8988T (cell line): ENCODE results near the gene PRAME.

Experiments used
- DNase-seq: peaks from one replicate; pipeline ENCODE4 v3.0.0; 2011

PRAME gene

DNA sequence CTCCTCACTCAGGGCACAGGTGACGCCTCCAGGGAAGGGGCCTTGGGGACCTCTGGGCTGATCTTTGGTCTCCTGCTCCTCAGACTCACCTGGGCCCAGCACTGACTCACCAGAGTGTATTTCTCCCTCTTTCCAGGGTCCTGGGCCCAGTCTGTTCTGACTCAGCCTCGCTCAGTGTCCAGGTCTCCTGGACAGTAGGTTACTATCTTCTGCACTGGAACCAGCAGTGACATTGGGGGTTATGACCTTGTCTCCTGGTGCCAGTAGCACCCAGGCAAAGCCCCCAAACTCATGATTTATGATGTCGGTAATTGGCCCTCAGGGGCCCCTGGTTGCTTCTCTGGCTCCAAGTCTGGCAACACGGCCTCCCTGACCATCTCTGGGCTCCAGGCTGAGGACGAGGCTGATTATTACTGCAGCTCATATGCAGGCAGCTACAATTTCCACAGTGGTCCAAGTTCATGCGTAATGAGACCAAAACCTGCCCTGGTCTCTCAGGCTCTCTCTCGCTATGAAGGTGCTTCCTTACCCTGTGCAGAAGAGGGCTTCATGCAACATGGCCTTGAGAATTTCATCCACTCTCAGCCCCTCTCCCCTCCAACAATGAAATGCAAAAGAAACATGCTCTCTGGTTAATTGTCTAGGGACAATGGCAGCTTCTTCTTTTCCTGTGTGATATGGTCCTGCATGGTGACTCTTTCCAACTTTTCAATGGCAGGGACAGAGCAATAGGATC, 21.0 kb upstream of the PRAME start:
- no peak for DNase-seq

GRCh38 chr22:22578702-22579424, 19.8 kb upstream of the PRAME start:
- no peak for DNase-seq

GRCh38 chr22:22576989-22577427, 17.9 kb upstream of the PRAME start:
- no peak for DNase-seq

DNA sequence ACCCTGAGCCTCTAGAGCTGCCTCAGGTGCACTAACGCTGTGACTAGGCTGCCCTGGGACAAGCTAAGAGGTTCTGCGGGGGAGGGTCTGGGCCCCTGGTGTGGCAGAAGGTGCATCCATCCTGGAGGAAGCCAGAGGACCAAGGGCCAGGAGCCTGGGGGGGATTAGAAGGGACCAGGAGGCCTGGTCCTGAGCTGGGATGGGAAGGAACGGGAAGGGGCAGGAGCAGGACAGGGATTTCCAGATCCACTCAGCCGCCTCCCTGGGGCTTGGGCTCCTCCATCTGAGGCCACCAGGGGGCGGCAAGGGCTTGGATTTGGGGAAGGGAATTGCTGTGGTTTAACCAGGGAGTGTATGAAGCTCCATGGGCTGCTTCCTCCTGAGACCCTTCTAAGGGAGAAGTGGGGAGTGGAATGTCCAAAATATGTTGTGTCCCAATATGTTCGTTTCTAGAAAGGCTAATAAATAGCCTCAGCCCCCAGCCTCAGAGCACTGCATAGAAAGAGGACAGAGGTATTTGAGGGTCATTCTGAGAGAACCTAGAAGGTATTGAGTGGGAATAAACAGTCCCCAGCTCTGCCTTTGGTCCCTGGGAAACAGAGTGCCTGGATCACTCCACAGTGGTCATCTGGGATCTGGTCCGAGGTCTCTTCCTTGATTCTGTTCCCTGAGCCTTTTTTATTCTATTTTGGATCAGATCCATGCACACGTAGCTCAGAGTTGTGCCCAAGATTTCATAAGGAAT, 17.4 kb upstream of the PRAME start:
- DNase-seq = no peak

GRCh38 chr22:22574361-22574760, 15.3 kb upstream of the PRAME start:
- no peak for DNase-seq

GRCh38 chr22:22573047-22573889, 14.2 kb upstream of the PRAME start:
- DNase-seq = no peak

DNA sequence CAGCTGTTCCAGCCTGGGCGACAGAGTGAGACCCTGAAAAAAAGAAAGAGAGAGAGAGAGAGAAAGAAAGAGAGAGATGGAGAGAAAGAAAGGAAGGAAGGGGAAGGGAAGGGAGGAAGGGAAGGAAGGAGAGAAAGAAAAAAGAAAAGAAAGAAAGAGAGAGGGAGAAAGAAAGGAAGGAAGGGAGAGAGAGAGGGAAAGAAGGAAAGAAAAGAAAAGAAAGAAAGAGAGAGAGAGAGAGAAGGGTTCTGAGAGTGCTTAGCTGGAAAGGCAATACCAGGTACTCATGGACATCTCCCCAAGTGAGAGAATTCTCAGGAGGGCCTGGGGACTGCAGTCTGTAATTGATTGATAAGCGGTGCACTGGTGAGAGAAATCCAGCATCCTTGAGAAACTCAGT, 12.8 kb upstream of the PRAME start:
- no peak for DNase-seq

- no peak for DNase-seq
Measured at GRCh38 chr22:22571429-22571828, 12.4 kb upstream of the PRAME start.

DNA sequence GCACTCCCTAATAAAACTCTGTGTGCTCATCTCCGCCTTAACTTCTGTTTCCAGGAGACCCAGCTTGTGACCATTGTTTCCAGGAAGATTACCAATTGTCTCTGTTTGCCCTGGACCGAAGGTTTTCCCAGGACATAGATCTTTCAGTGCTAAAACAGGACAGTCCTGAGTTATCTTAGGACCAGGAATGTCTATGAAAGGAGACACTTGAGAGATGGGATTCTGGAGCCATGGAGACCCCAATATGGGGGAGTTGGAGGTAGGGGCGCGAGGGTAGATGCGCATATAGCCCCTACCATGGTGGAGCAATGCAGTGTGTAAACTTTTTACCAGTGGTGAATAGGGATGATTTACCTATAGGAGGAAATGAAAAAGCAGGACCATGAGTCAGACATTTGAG, 10.2 kb upstream of the PRAME start:
- no peak for DNase-seq

DNA sequence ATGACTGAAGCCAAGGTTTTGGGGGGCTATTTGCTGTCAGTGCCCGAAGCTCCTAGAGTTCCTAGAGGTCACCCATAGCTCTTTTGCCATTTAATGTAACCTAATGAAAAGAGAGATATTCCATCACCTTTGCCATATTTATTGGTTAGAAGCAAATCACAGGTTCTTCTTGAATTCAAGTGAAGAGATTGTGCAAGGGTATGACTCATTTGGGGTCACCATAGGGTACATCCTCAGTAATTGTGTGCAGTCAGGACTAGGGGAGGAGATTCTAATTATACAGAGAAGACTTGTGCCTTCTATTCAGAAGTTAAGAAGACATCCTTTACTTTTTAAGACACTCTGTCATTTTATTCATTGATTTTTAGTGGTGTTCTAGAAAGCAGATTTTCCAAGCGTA, 6.9 kb upstream of the PRAME start:
- no peak for DNase-seq

DNA sequence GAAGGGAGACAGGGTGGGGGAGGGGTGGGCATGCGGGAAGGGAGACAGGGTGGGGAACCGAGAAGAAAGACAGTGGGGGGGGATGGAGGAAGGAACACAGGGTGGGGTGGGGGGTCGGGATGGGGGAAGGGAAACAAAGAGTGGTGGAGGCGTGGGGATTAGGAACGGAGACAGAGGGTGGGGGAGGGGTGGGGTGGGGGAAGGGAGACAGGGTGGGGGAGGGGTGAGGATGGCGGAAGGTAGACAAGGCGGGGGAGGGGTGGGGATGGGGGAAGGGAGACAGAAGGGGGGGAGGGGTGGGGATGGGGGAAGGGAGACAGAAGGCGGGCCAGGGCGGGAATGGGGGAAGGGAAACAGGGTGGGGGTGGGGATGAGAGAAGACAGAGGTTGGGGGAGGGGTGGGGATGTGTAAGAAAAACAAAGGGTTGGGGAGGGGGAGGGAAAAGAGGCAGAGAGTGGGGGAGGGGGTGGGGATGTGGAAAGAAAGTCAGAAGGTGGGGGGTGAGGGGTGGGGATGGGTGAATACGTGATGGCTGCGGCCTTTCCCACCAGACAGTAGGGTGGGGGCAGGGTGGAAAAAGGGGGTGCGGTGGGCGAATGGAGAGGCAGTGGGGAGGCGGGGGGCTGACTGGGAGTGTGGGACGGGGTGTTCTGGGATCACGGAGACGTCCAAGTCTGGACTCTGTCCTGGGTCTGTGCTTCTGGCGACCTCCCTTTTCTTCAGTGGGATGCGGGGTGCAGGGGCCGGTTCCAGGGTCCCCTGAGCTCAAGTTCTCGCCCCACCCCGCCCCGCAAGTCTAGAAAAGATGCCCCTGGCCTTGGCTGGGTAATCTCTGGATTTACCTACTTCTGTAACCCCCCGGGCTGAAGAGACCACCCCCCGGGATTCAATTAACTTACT, 744 bp downstream of the PRAME start:
- no peak for DNase-seq

DNA sequence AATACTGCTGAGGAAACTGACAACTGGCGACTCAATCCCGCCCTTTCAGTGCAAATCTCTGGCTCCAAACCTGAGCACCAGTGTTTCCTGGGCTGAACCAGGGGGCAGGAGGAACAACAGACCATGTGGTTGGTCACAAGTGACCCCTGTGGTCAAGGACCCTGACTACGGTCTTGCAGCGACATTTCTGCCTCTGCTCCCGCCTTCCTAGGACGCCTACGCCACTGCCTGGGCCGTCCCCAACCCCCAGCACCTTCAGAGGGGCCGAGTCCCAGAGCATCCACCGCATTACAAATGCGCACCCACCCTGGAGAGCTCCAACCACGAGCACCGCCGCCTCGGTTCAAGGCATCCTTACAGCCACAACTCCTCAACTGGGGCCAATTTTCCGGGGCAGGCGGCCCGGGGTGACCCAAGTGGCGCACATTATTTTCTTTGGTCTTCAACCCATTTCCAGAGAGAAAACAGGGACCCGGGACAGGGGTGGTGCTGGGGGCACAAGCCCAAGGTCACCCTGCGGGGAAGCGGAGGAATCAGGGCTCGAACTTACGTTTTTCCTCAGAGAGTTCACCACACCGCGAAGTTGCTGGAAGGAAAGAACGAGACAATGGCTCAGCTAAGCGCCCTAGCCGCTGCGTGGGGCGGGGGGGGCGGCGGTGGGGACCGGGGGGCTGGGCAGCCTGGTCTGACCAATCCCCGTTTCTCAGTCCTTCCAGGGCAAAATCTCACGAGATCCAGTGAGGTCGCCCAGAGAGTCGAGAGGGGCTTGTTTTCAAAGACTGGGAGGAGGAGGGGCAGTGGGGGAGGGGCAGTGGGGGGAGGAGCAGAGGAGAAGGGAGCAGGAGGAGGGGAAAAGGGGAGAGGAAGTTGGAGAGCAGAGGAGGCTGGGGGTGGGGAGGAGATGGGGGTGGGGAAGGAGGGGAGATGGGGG, 1.8 kb downstream of the PRAME start:
- DNase-seq = no peak

- DNase-seq = no peak
Measured at GRCh38 chr22:22556578-22556977, 2.5 kb downstream of the PRAME start.

DNA sequence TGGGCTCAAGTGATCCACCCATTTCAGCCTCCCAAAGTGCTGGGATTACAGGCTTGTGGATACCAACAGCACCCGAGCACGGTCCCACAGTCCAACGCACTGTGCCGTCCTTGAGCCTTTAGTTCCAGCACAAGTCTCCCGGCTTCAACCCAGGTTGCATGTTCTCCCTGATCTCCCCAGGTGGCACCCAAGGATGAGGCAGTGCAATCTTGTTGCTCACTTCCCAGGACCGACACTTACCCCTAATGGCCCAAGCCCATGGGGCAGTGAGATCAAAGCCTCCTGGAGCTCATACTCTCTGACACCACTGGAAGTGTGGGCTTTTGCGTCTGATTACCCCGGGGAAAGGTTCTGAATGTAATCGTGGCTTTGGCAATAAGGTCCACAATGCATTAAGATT, 3.5 kb downstream of the PRAME start:
- DNase-seq = no peak

- no peak for DNase-seq
Measured at GRCh38 chr22:22554587-22555284, 4.3 kb downstream of the PRAME start.

GRCh38 chr22:22553735-22554586, 5.1 kb downstream of the PRAME start:
- DNase-seq = no peak

DNA sequence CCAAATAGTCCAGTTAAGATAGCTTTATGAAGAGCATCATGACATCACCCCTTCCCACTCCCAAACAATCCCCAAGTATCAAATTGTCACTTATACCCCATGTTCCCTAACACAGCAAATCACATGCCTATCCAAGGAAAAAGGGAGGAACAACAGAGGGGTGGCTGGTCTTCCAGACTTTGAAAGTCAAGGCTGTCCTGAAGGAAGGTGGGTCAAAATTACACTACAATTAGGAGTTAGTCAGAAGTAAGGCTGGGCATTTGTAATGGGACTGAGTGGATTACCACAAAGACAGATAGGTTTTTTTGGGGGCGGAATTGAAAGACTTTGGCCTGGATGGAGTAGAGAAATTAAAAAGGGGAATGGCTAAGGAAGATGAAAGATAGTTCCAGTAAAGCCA, 5.9 kb downstream of the PRAME start:
- no peak for DNase-seq

- DNase-seq = no peak
Measured at GRCh38 chr22:22552630-22553029, 6.4 kb downstream of the PRAME start.
